ENCODE measurements around the gene GNAI2.
"Not testable (repeated sequence)": the region's sequence is repeated elsewhere in the genome, so short reads cannot be mapped to it uniquely, and the experiment has no call there.

The GNAI2 gene

DNA sequence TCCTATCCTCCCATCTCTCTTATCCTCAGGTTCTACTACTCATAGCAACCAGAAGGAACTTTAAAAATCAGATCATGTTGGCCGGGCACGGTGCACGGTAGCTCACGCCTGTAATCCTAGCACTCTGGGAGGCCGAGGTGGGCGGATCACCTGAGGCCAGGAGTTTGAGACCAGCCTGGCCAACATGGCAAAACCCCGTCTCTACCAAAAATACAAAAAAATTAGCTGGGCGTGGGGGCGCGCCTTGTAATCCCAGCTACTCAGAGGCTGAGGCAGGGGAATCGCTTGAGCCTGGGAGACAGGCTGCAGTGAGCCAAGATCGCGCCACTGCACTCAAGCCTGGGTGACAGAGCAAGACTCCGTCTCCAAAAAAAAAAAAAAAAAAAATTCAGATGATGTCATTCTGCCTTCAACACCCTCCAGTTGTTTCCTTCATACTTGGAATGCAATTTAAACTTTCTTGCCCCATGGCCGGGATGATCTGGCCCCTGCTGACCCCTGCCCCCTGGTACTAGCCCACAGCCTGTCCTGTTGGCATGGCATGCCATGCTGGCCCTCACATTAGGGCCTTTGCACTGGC lies 7.7 kb upstream of the GNAI2 start:
- DNase-seq, result not testable (repeated sequence)

DNA sequence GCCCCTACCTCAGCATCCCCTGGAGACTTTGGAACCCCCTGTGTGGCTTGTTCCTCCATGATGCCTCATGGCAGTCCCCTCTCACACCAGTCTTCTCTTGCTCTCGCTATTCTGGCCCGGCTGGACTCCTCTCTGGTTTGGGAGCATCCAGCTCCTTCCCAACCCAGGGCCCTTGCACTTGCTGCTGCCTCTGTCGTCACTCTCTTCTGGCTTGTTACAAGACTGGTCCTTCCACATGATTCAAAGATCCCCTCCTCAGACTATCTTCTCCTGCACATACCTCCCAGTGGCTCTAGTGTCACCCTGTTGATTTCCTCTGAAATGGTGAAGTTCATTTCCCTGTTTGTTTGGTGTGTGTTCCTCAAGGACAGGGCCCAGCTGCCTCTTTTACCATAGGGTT lies 6.5 kb upstream of the GNAI2 start:
- DNase-seq, result no peak

DNA sequence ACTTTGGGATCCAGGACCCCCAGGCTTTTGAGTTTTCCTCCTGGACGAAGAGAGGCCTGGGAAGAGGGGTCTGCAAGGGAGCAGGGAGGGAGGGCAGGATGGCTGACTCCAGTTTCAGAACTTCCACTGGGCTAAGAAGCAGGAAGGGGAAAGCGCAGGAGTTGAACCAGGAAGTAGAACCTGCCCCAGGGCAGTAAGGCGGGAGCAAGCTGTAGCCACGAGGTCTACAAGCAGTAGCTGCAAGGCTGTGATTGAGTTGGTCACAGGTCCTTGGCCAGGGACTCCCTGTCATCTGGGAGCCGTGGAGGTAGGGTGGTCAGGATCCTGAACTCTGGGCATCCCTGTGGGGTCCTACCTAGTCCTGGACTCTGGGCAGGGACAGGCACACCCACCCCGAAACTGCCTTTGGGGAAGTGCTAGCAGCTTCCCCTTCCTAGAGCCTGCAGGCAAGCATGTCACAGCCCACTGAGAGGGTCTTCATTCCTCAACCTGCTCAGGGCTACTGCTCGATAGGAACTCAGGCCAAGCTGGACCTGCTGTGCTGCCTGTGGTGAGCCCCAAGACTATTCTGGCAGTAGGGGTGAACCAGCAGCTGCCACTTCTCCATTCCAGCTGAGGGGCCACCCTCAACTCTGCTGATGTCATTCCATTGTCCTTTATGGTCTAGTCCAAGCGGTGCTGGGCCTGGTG lies 5.8 kb upstream of the GNAI2 start:
- no peak for DNase-seq

DNA sequence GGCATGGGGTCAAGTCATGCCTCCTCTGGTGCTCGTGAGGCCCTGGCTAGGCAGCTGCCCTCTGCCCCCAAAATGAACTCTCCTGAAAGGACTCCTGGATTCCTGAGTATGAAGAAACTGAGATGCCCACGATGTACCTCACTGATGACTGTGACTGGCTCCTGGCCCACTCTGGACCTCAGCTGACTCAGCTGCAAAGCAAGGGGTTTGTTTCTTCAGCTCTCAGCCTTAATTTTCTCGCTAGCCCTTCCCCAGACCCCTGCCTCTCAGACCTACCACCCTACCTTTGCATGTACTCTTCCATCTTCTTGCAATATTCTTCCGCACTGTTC lies 5.2 kb upstream of the GNAI2 start:
- no peak for DNase-seq

DNA sequence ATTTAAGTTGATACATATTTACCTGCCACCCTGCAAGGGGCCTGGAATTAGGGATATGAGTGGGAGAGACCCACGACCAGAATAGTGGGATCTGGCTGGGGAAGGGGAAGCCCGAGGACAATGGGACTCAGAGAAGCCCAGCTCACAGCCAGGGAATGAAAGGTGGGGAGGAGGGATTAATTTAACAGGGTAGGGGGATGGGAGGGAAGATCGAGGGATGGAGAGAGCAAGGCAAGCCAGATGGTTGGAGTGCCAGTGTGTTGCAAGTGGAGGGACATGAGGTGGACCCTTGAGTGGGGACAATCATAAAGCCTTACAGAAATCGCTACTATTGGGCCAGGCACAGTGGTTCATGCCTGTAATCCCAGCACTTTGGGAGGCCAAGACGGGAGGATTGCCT lies 4.4 kb upstream of the GNAI2 start:
- DNase-seq, result no peak

DNA sequence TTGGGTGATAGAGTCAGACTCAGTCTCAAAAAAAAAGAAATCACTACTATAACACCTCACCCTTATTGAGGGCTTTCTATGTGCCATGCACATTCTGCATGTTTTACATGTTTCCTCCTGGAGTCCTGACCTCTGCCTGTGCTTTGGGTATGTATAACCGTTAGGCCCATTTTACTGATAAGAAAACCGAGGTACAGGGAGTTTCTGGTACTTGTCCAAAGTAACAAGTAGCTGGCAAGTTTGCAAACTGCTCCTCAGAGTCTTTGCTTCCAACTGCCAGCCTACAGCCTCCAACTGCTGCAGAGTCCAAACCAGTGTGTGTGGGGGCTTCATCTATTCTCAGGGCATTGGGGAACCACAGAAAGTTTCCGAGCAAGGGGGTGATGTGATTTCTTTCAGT lies 3.7 kb upstream of the GNAI2 start:
- no peak for DNase-seq

DNA sequence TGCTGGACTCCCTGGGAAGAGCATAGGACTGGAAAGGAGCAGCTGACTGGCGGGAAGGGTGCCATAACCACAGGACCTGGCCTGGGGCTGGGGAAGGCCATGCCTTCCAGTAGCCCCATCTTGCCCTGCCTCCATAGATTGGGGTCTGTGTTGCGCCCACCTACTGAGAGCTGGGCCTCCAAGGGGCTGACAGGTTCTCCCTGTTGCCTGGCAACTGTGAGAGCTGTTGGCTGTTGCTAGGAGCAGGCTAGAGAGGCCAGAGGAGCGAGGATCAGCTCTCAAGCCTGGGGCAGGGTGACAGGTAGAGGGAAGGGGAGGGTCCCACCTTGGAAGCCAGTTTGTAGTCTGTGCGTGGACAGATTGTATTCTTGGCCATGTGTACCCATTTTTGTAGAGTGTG lies 2.8 kb upstream of the GNAI2 start:
- DNase-seq, result no peak

DNA sequence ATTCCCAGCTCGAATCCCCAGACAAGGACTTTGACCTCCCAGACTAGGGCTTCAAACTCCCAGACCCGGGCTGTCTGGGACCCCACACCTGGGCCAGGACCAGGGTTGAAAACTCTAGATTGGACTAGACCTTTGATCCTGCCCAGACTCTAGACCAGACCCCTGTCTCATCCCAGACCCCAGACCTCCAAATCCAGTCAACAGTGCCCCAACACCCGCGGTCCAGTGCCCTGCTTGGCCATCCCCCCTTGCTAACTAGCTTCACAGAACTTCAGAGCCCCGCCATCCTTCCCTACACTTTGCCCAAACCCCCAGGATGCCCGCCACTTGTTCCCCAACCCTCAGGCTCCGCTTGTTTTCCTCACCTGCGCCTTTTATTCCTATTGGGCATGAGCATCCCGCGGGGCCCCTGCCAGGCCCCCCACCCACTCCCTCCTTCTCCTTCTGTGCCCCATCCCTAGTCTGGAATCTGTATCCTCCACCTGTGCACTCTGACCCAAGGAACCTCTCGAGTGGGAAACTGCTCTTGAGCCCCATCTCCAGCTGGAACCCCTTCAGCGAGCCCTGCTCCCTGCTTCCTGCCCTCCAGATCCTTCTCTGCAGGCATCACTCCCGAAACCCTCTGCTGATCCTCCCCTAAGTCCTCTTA lies 604 bp downstream of the GNAI2 start:
- DNase-seq, result no peak

DNA sequence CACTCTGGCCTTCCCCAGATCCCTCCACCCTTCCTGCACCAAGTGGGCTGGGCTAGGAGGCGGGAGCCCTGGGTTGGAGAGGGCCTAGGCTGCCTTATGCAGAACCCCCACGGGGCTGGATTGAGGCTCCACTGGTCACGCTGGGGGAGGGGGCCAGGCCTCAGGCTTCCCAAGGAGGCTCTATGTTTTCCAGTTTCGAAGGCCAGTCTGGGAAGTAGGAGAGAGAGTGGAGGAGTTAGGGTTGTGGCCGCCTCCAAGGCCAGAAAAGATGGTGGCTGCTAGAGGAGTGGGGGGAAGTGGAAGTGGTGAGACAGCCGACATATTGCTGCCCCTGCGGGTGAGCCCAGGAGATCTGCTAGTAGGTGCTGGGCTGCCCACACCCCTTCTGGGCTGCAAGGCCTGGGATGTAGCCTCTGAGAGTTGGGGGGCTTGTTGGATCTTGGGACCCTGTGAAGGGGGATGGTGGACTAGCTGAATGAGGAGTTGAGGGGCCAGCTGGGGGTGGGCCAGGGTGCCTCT lies 1.2 kb downstream of the GNAI2 start:
- peak in 1 of 2 experiments; percentile 48 for DNase-seq

DNA sequence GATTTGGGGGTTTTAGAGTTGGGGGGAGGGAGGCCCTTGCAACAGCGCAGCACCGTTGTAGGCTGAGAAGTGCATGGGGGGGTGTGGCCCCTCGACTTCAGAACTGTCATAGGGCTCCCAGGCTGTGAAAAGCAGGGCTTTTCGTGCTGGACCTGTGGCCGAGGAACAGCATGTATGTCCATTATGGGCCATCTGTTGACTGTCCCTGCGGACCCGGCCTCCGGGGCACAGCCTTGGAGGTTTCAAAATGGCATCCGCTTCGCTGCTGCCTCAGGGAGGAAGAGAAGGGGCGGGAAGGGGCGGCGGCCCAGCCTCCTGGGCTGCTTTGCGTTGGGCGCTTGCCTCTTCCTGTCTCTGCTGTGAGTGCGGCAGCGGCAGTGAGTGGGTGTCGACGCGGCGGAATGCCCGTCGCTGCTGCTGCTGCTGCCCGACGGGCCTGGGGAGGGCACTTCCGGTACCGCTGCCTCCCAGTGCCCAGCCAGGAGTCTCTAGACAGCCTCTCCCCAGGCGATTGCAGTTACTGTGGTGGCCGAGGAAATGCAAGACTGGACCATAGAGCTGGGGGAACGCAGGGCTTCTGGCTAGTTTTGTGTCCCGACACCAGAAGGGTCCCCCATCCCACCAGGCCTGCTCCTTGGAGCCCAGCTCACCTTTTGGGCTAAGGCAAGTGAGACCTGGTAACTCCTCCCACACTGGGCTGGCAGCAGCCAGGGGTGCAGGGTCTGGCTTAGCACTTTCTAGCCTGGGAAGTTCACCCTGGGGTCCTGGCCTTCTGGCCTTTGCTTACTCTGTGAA lies 1.9 kb downstream of the GNAI2 start:
- peak; percentile 82 to 88 for DNase-seq

DNA sequence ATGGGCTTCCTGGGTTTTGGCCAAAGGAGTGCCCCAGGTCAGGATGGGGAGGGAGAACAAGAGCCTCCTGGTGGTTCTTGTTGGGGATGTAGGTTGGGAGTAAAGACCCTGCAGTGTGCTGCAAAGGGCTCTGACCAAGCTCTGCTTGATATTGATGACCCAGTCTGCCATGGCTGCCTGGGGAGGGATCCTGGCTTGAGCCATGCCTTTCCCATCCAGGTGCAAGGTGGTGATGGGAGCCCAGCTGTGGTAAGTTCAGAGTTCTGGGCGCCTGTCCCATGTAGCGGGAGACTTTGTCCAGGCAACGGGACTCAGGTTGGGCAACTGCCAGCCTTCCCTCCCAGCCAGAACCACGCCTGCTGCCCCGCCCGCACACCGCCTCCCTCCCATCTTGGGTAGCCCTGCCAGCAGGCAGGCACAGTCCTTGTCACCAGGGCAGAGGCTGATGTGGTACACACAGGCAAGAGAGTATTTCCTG lies 2.6 kb downstream of the GNAI2 start:
- DNase-seq, result no peak

DNA sequence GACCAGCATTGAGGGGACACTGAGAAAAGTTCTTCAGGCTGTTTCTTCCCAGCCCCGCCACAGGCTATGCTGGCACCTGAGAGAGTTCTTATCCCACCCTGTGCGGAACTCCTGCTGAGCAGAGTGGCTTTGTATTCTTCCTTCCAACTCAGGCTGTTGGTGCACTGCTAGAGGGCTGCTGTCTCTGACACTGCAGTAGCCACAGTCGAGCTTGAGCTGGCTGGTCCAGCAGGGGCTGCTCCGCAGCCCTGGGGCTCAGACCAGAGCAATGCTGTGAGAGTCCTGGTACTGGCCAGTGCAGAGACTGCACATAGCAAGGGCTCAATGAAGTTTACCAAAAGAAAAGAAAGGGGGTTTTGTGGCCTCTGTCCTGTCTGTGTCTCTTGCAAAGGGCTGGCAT lies 3.6 kb downstream of the GNAI2 start:
- no peak for DNase-seq

DNA sequence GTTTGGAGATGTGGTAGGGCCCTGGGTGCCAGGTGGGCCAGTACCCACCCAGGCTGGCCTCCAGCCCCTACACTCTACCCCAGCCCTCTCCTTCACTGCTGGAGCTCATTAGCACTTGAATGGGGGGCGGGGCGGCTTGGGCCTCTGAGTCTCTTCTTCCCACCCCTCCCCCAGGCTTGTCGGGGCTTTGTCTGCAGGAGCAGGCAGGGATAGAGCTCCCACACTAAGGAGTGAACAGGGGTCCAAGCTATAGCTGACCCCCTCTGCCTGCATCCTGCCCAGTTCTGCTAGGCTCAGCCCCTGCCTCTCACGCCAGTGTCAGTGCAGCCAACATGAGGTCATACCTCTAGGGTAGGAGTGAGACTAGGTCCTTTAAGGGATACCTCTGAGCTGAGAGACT lies 5.2 kb downstream of the GNAI2 start:
- DNase-seq, result no peak

DNA sequence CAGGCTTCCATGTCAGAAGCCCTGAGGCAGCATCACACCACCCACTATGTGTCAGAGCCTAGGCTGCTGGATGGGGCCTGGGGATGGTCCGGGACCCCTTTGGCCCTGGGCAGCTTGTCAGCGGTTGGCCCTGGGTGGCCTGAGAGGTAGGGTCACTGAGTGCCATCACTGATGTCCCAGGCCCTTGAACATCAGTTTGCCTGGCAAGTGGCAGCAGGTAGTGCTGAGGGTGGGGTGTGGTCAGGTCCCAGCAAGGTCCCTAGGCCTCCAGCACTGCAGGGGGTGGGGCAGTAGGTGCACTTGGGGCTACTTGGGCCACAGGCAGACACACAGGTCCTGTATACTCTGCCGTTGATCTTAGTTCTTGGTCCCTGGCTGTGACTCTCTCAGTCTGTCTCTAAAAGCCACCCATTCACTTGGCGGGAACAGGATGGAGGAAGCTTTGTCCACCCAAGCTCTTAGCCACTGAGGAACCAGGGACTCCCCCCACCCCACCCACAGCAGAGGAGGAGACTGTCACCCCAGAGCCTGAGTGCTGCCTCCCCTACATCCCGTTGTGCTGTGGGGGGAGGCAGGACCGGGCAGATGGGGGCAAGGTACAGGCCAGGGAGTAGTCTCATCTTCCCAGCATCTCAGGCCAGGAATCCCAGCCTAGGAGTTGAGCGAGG lies 5.8 kb downstream of the GNAI2 start:
- DNase-seq, result no peak

DNA sequence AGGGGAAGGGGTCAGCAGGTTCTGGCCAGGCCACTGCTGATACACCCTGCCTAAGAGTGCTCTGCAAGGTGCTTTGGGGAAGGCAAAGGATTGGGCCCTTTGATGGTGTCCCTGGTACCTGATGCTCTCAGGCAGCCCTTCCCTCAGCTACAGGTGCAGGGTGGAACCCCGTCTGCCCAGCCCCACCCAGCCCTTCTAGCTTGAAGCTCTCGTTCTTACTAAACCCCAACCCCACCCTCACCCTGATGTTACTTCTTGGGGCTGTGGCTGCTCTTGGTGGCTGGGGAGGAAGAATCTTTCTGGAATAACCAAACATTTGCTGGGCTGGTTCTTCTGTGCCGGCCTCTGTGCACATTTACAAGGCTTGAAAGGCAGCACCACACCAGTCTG lies 6.4 kb downstream of the GNAI2 start:
- DNase-seq, result no peak

DNA sequence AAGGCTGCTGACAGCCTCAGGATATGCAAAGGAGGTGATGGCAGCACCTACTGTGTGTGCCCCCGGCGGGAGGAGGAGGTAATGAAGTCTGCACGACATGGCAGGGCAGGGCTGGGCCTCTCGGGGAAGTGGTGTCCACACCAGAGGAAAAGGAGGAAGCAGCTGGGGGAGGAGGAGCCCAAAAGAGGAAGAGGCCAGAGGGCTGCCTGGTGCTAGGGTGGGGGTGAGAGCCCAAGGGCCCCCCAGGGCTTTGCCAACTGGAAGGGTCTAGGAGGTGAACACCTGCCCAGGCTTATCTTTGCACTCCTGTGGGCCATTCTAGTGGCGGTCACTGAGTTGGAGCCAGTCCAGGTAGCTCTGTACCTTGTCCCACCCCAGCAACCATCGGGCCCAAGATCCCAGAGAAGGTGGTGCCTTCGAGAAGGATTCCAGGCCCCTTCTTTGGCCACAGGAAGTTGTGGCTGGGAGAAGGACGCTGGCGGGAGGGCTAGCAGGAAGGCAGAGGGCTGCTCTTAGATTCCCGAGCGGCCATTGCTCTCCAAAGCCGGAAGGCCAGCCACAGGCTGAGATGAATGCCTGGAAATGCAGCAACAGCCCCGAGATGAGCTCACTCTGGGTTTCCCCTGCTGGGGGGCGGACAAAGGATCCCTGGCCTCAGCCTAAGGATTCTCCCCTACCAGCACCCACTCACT lies 7.0 kb downstream of the GNAI2 start:
- DNase-seq, result peak; percentile 98

DNA sequence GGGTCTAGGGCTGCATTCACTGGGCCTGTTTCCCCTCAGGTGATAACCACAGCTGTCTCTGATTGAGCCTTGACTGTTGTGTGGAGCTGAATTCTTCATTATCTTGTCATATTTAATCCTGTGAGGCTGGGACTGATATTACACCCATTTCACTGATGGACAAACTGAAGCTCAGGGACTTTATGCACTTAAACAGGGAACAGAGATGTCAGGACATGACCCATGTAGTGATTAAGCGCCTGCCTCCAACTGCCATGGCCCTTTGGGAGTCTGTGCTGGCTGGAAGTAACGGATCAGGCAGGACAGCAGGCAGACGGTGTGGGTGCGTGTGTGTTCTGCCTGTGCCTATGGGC lies 7.5 kb downstream of the GNAI2 start:
- DNase-seq, result peak in 1 of 2 experiments; percentile 55

DNA sequence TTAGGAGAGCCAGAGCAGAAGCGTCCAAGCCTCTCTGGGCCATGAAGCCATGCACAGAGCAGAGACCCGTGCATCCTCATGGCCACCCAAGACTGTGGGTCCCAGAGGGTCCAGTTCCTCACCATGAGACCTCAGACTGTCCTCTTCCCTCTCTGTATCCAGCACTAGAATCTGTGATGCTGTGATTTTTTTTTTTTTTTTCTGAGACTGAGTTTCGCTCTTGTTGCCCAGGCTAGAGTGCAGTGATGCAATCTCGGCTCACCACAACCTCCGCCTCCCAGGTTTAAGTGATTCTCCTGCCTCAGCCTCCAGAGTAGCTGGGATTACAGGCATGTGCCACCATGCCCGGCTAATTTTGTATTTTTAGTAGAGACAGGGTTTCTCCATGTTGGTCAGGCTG lies 8.8 kb downstream of the GNAI2 start:
- DNase-seq, result not testable (repeated sequence)

DNA sequence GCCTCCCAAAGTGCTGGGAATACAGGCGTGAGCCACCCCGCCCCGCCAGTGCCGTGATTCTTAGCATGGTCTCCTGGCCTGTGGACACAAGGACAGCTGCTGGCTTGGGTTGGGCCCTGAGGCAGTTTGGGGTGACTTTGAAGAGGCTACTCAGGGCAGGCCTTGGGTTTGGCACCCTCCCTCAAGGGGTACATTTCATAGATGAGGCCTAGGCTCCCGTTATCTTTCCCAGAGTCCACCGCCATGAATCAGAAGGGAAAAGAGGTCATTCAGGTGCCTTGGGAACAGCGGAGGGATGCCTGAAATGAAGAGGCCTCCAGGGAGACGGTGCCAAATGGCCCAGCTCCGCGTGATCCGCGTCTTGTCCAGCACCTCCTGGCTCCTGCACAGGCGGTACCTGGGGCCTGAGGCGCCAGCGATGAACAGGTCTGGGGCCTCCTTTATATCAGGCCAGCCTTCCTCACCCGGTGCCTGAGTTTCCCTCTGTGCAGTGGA lies 9.3 kb downstream of the GNAI2 start:
- DNase-seq, result no peak

DNA sequence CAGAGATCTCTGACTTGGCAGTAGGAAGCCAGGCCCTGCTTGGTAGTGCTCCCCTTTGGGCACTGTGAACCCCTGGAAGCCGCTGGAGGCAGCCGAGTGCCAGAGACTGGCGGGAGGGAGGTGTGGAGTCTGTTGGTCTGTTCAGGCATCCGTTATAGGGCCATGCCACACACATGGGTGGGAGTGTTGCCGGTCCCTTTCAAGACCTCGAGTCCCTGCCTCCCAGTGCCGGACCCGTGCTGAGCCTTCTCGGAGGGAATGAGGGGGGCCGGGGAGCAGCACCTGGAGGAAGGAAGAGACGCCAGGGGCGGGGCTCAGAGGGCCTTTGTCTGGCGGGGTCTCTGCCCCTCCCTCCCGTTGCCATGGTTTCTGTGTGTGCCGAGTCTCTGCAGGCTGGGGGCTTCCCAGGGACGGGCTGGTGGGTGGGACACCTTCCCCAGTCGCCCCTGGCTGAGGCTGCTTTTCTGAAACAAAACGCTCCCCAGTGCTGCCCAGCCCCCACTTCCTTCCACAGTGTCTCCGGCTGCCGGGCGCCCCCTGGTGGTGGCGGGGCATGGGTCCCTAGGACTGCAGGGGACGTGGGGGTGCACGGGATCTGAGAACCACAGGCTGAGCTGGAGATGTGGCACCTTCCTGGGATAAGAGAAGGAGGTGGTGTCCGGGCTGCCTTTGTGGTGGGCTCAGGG lies 10.0 kb downstream of the GNAI2 start:
- DNase-seq, result peak; percentile 88 to 90

DNA sequence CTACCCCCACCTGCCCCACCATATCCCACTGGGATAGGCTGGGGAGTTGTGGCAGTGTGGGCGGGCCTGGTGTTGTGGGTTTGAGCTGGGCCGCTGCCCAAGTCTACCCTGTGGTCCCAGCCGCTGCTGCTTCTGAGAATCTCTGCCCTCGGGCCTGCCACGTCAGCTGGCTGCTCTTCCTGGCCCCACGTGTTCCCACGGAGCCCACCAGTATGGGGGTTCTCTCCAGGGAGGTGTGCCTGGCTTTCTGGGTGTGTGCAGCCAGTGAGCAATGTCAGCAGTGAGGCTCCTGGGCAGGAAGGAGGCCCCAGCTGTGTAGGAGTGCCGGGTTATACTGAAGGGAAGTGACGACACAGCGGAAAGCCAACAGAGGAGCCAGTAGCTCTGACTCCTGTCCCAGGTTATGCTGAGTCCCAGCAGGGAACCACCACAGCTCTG lies 10.5 kb downstream of the GNAI2 start:
- peak; percentile 93 to 94 for DNase-seq

DNA sequence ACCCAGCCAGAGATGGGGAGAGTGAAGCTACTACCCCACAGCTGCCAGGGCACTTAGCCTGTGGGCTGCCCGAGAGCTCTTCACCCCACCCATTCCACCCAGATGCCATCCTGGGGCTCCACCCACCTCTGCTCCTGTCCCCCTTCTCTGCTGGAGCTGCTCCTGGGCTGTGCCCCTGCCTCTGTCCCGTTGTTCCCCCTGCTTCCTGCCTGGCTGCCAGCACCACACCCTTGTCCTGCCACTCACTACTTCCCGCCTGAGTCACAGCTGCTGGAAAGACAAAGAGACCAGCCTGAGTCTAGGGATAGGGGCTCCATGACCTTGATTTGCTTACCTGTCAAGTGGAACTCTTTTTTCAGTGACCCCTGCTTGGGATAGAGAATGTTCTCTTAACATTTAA lies 12.4 kb downstream of the GNAI2 start:
- DNase-seq, result no peak

Measured in Kasumi-1 (cell line).